Keratinocyte (primary cell): Measurements from ENCODE around the gene GOLPH3L. TPM values are rescaled to one million over a fixed set of nuclear protein-coding genes. Genes with fewer than 3 reads are reported as not detected.

ENCODE experiments used
- DNase-seq: peaks from one replicate; pipeline ENCODE4 v3.0.0-alpha.2; 2011; ENCODE audit warnings: low read depth, missing footprints, low spot score
- FAIRE-seq: peaks from 2 replicates; lab custom pipeline; 2011; peaks lifted over from hg19 to GRCh38; lab: Jason Lieb, UNC
- H2AFZ ChIP-seq: 2 replicates; pipeline ENCODE4 v1.6.0; 2012; ENCODE audit warnings: low read length, control low read depth, inconsistent platforms; ENCODE audit not compliant: control insufficient read depth
- H3K27ac ChIP-seq: 2 replicates; pipeline ENCODE4 v1.5.1; 2011; ENCODE audit warnings: low read length; ENCODE audit not compliant: control insufficient read depth, insufficient read depth
- H3K27me3 ChIP-seq: 3 replicates; pipeline ENCODE4 v1.6.0; 2011; ENCODE audit warnings: low read length; ENCODE audit not compliant: control insufficient read depth, insufficient read depth; ENCODE audit errors: extremely low read depth
- H3K36me3 ChIP-seq, 2 experiments: 2 replicates in 1 of 2; 3 replicates in 1 of 2; pipeline ENCODE4 v1.5.1; 2011; ENCODE audit warnings: low read length in 2 of 2, mild to moderate bottlenecking in 1 of 2; ENCODE audit not compliant: control insufficient read depth in 2 of 2, insufficient read depth in 2 of 2; ENCODE audit errors: extremely low read depth in 1 of 2
- H3K4me1 ChIP-seq: 3 replicates; pipeline ENCODE4 v1.5.1; 2011; ENCODE audit warnings: low read length; ENCODE audit not compliant: control insufficient read depth, insufficient read depth; ENCODE audit errors: extremely low read depth
- H3K4me2 ChIP-seq: 3 replicates; pipeline ENCODE4 v1.6.0; 2011; ENCODE audit warnings: low read depth, low read length; ENCODE audit not compliant: control insufficient read depth, insufficient read depth; ENCODE audit errors: extremely low read depth
- H3K4me3 ChIP-seq, 3 experiments: fragments of 200-600 bp in 1 of 3; sonication (generic) in 1 of 3; 2 replicates in 2 of 3; 3 replicates in 1 of 3; pipeline ENCODE4 v1.5.1; 2011 to 2016; ENCODE audit warnings: low read length in 3 of 3, mild to moderate bottlenecking in 3 of 3, control low read depth in 2 of 3, inconsistent platforms in 1 of 3, low read depth in 1 of 3, mixed read lengths in 1 of 3, mixed run types in 1 of 3, moderate library complexity in 1 of 3; ENCODE audit not compliant: control insufficient read depth in 2 of 3, insufficient read depth in 2 of 3; ENCODE audit errors: extremely low read depth in 1 of 3
- H3K79me2 ChIP-seq: 2 replicates; pipeline ENCODE4 v1.6.0; 2012; ENCODE audit warnings: low read length; ENCODE audit not compliant: control insufficient read depth, insufficient read depth
- H3K9ac ChIP-seq: 3 replicates; pipeline ENCODE4 v1.6.0; 2011; ENCODE audit warnings: low read length; ENCODE audit not compliant: control insufficient read depth, insufficient read depth; ENCODE audit errors: extremely low read depth
- H3K9me1 ChIP-seq: 3 replicates; pipeline ENCODE4 v1.6.0; 2011; ENCODE audit warnings: low read length; ENCODE audit not compliant: control insufficient read depth, insufficient read depth; ENCODE audit errors: extremely low read depth
- H3K9me3 ChIP-seq: 2 replicates; pipeline ENCODE4 v1.5.1; 2012; ENCODE audit warnings: low read depth, low read length; ENCODE audit not compliant: control insufficient read depth
- H4K20me1 ChIP-seq: 3 replicates; pipeline ENCODE4 v1.6.0; 2011; ENCODE audit warnings: low read length; ENCODE audit not compliant: control insufficient read depth, insufficient read depth; ENCODE audit errors: extremely low read depth
- EZH2 ChIP-seq: IDR thresholded peaks from one replicate; pipeline ENCODE4 v1.6.1; 2012; ENCODE audit warnings: inconsistent platforms, mild to moderate bottlenecking, low read length, moderate library complexity
- dilution Hi-C: fragments of 300-500 bp; cut with MboI; formaldehyde crosslinking; loops from one replicate; pipeline ENCODE4 v1.7.0; 2020; ENCODE audit warnings: low sequenced_read_pairs; ENCODE audit not compliant: extremely low pct_ligation_motif_present
- polyA plus RNA-seq, 5 experiments: library from polyadenylated mRNA; depleted of rRNA in 3 of 5; stranded (reverse) in 3 of 5; stranded (forward) in 1 of 5; unstranded in 1 of 5; fragments of >200 nt; gene quantifications; 1 replicate in 1 of 5; 2 replicates in 3 of 5; 3 replicates in 1 of 5; pipeline versions ENCODE4 v1.2.1 to v1.2.3, GENCODE V29; 2011 to 2012; ENCODE audit warnings: missing spikeins in 2 of 5, low read depth in 1 of 5, low replicate concordance in 1 of 5
- TF ChIP-seq, protein P1 (sequence below), 3 experiments: IDR thresholded peaks in 1 of 3; conservative IDR thresholded peaks in 1 of 3; optimal IDR thresholded peaks in 1 of 3; 2 replicates in 2 of 3; 3 replicates in 1 of 3; pipeline versions ENCODE3 to v1.5.1; 2011; ENCODE audit warnings: low read length in 3 of 3, mild to moderate bottlenecking in 3 of 3, moderate library complexity in 2 of 3, control low read depth in 1 of 3, inconsistent platforms in 1 of 3; ENCODE audit not compliant: insufficient read depth in 2 of 3; ENCODE audit errors: extremely low read depth in 1 of 3

The GOLPH3L gene
- polyA plus RNA-seq, 1 donor (not counting 4 experiments of a cell fraction or from before 2014, with no cell fraction given): 22.2 TPM

DNA sequence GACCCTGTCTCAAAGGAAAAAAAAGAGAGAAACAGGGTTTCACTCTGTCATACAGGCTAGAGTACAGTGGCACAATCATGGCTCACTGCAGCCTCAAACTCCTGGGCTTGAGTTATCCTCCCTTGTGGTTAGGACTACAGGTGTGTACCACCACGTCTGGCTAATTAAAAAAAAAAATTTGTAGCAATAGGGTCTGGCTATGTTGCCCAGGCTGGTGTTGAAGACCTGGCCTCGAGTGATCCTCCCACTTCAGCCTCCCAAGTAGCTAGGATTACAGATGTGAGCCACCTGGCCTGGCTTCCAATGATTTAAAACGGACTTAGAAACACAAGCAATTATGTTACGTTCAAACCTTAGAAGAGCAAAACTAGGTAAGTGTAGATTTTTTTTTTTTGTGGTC is 22.1 kb downstream of the GOLPH3L start:
- no peaks in the 10 kb centered on the region for H3K79me2 ChIP-seq
- H3K9me1 ChIP-seq: no peaks in the 10 kb centered on the region
- H3K9me3 ChIP-seq: no peaks in the 10 kb centered on the region
- no peaks in the 10 kb centered on the region for H3K4me1 ChIP-seq
- no peak overlapping the region for H3K9ac ChIP-seq
- no peak overlapping the region for H3K4me3 ChIP-seq
- no peak overlapping the region for H3K4me2 ChIP-seq
- no peak for DNase-seq
- no peaks in the 10 kb centered on the region for H4K20me1 ChIP-seq
- H3K27me3 ChIP-seq: no peaks in the 10 kb centered on the region
- no peak for FAIRE-seq
- no peak for TF ChIP-seq EZH2
- TF ChIP-seq, protein P1, sequence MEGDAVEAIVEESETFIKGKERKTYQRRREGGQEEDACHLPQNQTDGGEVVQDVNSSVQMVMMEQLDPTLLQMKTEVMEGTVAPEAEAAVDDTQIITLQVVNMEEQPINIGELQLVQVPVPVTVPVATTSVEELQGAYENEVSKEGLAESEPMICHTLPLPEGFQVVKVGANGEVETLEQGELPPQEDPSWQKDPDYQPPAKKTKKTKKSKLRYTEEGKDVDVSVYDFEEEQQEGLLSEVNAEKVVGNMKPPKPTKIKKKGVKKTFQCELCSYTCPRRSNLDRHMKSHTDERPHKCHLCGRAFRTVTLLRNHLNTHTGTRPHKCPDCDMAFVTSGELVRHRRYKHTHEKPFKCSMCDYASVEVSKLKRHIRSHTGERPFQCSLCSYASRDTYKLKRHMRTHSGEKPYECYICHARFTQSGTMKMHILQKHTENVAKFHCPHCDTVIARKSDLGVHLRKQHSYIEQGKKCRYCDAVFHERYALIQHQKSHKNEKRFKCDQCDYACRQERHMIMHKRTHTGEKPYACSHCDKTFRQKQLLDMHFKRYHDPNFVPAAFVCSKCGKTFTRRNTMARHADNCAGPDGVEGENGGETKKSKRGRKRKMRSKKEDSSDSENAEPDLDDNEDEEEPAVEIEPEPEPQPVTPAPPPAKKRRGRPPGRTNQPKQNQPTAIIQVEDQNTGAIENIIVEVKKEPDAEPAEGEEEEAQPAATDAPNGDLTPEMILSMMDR (optimal IDR thresholded peaks at IDR 0.05 in 1 of 3, IDR thresholded peaks at IDR 0.05 in 1 of 3, conservative IDR thresholded peaks at IDR 0.05 in 1 of 3; ENCODE audit: extremely low read depth in 1 of 3, insufficient read depth in 2 of 3, low read length in 3 of 3): no peak
- H3K36me3 ChIP-seq: peaks cover 0 to 7% of the 10 kb centered on the region in 2 experiments
- H2AFZ ChIP-seq: no peak overlapping the region
- no peak overlapping the region for H3K27ac ChIP-seq
- dilution Hi-C loops: no loop called here

DNA sequence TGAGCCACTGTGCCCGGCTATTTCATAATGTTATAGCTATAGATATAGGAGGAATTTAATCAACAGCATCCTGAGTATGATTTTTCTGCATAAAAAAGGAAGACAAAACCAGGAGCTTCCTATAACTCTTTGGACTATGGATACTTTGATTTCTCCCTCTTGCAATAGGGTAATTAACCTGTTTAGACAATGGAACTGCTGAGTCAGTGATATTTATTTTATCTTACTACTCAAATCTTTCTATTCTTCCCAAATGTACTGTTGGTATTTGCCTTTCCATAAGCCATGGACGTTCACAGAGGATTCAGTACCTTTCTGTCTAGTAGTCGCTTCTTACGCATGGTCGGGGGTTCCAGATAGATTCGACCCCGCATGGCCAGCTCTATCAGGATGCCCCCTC is 33.6 kb downstream of the GOLPH3L start:
- dilution Hi-C loops: no loop called here
- H3K36me3 ChIP-seq: peaks cover 3 to 10% of the 10 kb centered on the region in 2 experiments
- no peak for FAIRE-seq

More for the DNA sequence above, 33.6 kb downstream of the GOLPH3L start:
- H3K27ac ChIP-seq: no peak overlapping the region
- no peak overlapping the region for H3K4me2 ChIP-seq
- no peaks in the 10 kb centered on the region for H3K79me2 ChIP-seq
- DNase-seq: no peak
- no peaks in the 10 kb centered on the region for H4K20me1 ChIP-seq
- TF ChIP-seq, protein P1 (optimal IDR thresholded peaks at IDR 0.05 in 1 of 3, IDR thresholded peaks at IDR 0.05 in 1 of 3, conservative IDR thresholded peaks at IDR 0.05 in 1 of 3; ENCODE audit: extremely low read depth in 1 of 3, insufficient read depth in 2 of 3, low read length in 3 of 3): no peak
- no peak for TF ChIP-seq EZH2
- no peak overlapping the region for H3K9ac ChIP-seq
- H3K4me1 ChIP-seq: peaks cover 12% of the 10 kb centered on the region
- no peaks in the 10 kb centered on the region for H3K27me3 ChIP-seq
- no peaks in the 10 kb centered on the region for H3K9me1 ChIP-seq
- no peak overlapping the region for H3K4me3 ChIP-seq
- H2AFZ ChIP-seq: no peak overlapping the region
- peaks cover 2% of the 10 kb centered on the region for H3K9me3 ChIP-seq
